A549 treated with dexamethasone at 1 μM for 4 hours (cell line): Measurements from ENCODE around the gene BSDC1. TPM values are rescaled to one million over a fixed set of nuclear protein-coding genes. Genes with fewer than 3 reads are reported as not detected.

Source experiments
- total RNA-seq: library from RNA; stranded (reverse); fragments of 200-300 nt; extraction: Qiagen RNA extraction; gene quantifications from 5 replicates; pipeline ENCODE4 v1.2.3, GENCODE V29; 2022

Gene BSDC1, protein sequence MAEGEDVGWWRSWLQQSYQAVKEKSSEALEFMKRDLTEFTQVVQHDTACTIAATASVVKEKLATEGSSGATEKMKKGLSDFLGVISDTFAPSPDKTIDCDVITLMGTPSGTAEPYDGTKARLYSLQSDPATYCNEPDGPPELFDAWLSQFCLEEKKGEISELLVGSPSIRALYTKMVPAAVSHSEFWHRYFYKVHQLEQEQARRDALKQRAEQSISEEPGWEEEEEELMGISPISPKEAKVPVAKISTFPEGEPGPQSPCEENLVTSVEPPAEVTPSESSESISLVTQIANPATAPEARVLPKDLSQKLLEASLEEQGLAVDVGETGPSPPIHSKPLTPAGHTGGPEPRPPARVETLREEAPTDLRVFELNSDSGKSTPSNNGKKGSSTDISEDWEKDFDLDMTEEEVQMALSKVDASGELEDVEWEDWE
- total RNA-seq = 17.4 to 21.5 TPM (median 20.1 TPM) in 5 replicates

DNA sequence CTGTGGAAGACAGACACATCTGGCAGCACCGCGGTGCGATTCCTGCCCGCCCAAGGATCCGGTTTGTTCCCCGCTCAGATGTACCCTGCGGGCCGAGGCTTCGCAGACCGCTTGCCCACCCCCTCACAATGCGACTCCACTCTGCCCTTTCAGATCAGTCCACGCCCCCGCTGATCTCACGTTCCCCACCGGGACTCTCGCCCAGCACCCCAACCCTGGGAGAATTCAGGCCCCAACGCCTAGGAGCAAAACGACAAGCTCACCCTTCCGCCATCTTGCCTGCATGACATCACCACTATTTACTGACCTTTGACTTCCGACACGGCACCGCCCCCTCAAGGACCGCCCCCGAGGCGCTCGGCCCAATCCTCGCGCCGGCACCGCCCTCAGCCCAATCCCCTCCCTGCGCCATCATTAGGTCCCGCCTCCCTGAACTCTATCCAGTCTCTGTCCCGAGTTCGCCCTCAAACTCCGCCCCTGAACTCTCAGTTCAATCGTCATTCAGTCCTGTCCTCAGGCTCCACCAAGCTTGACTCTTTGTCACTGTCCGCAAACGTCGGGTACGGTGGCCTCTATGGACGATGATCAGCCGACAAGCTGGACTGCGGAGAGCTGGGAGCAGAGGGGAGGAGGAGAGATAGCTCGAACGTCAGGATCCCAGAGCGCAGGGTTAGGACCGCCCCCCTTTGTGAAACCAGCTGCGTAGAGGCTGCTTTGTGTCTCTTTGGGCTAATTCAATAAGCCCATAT, at the start of gene BSDC1:
Gene BSDC1, minus strand, starts transcription at position 301 of the 749 bp plus-strand sequence. Its CDS starts 27 bp downstream, at position 274.

GRCh38 chr1:32362474-32363313, 31.5 kb downstream of the BSDC1 start, which contains the start of the genes FAM229A and TSSK3:
Gene FAM229A, minus strand, starts transcription at chr1:32362485. Its CDS starts 394 bp downstream, at chr1:32362091.
Gene TSSK3, plus strand, starts transcription at chr1:32362539. Its CDS starts 163 bp downstream, at chr1:32362702.

DNA sequence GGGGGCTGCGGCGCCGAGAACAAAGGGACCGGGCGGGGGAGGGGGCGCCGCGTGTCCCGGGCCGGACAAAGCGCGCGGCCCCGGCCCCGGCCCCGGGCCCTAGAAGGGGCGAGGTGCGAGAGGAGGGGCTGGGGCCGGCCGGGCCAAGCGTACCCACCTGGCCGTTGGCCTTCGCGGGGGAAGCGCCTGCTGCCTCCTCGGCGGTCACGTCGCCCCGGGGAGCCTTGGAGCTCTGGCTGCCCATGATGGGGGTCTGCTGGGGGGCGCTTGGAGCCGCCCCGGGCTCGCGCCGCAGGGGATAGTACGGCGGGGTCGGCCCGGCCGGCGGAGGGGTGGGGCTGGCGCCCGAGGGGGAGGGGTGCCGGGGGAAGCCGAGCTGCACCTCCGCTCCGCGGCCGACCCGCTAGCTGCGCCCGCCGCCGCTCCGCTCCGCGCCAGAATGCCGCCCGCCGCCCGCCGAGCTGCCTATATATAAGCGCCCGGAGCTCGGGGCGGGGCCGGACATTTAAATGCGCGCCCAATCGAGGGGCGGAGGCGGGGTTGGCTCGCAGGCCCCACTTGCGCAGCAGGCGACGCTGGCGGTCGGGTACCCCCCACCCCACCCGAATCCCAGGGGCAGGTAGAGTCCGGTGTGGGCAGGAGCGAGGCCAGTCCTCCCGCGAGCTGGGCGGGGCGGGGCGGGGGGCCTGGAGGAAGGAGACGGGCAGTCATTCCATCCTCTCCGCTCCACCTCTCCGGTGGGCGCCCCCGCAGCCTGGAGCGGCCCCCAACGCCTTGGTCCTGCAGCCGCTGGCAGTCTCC, 58.3 kb downstream of the BSDC1 start, which contains the start of gene MARCKSL1:
Gene MARCKSL1, minus strand, starts transcription at position 444 of the 801 bp plus-strand sequence. Its CDS starts 200 bp downstream, at position 244.

Other genes starting within 250 kb of the BSDC1 start
- 27.1 to 31.1 TPM (median 30.4 TPM) in 5 replicates for gene TXLNA, start 214.8 kb downstream of the BSDC1 start, total RNA-seq
- gene CCDC28B, start 193.8 kb downstream of the BSDC1 start, total RNA-seq = 0.71 to 1.5 TPM (median 1.3 TPM) in 5 replicates
- 1.5 to 2.5 TPM (median 1.9 TPM) in 5 replicates for gene IQCC, start 188.8 kb downstream of the BSDC1 start, total RNA-seq
- gene DCDC2B, start 185.4 kb downstream of the BSDC1 start, total RNA-seq = not detected in 5 replicates
- 7.3 to 9.2 TPM (median 8.5 TPM) in 5 replicates for gene TMEM234, start 172.1 kb downstream of the BSDC1 start, total RNA-seq
- gene EIF3I, start 172.0 kb downstream of the BSDC1 start, total RNA-seq = 265 to 288 TPM (median 276 TPM) in 5 replicates
- 0.55 to 0.82 TPM (median 0.63 TPM) in 5 replicates for gene FAM167B, start 147.2 kb downstream of the BSDC1 start, total RNA-seq
- 0.07 to 0.11 TPM (median 0.09 TPM) in 3 of 5 replicates, not detected in the others for gene LCK, start 143.2 kb downstream of the BSDC1 start, total RNA-seq
- gene HDAC1, start 102.4 kb downstream of the BSDC1 start, total RNA-seq = 47.9 to 53.4 TPM (median 52.1 TPM) in 5 replicates
- gene MARCKSL1, start 58.2 kb downstream of the BSDC1 start, total RNA-seq = 55.1 to 67.3 TPM (median 65.9 TPM) in 5 replicates
- gene FAM229A, start 32.0 kb downstream of the BSDC1 start, total RNA-seq = 1.2 to 3.3 TPM (median 2.6 TPM) in 5 replicates
- gene TSSK3, start 31.9 kb downstream of the BSDC1 start, total RNA-seq = 0.13 to 0.18 TPM (median 0.15 TPM) in 3 of 5 replicates, not detected in the others
- not detected in 5 replicates for gene ZBTB8B, start 70.6 kb upstream of the BSDC1 start, total RNA-seq
- gene ZBTB8A, start 145.0 kb upstream of the BSDC1 start, total RNA-seq = 3.4 to 5.0 TPM (median 4.0 TPM) in 5 replicates